NCI-H345 treated with DMSO at 0.1 percent for 48 hours (cell line): ENCODE data around the gene THNSL1.

Experiments used
- DNase-seq: peaks from one replicate; lab custom pipeline; 2025; ENCODE audit not compliant: unreplicated experiment; lab: John Stamatoyannopoulos, UW

The THNSL1 gene

GRCh38 chr10:25057886-25058285 lies 41.5 kb downstream of the THNSL1 start:
- DNase-seq = no peak

DNA sequence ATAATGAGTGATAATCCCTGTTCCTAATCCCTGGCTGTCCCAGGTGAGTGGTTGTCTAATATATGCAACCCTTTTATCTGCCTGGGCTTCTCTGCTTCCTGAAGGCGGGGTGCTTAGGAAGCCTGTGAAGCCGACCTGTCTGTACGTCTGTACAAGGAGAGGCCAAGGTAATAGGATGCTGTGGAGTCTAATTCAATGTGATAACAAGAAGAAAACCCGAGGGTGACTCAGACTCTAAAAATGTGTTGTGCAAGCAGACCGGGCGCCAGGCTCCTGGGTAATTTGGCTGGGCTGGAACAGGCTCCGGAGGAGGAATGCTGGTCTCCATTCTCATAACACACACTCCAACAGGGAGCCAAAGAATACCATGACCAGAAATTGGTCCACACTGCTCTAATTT lies 43.6 kb downstream of the THNSL1 start:
- DNase-seq = no peak

GRCh38 chr10:25061125-25061524 lies 44.7 kb downstream of the THNSL1 start:
- no peak for DNase-seq

DNA sequence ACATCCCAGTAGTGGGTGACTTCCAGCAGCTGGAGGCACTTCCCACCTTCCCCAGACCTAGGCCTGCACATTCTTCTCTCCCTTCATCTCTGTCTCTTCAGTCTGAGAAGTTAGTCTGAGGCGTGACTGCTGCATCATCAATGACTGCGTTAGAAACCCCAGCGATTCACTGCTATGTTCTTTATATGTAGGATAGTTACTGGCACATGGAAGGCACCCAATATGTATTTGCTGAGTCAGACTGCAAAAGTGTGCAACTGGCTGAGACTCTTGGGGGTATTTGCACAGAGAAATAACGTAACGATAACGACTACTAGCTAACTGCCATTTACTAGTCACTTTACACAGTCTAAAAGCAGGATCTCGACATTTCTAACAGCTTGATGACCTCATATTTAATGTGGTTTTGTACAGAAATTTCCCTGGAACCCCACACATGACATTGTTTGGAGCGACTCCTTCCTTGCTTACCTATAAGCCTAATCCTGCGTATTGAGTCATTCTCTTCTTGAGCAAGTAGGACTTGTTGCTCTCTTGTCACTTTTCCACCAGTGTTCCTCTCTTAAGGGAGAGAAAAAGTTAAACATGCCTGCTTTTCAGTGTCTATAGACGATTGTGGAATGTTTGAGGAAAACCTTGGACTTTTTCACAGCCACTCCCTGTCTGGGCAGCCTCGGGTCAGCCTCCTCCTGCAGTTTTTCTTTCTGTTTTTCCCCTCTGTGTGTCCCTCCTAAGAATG lies 45.5 kb downstream of the THNSL1 start:
- no peak for DNase-seq

- DNase-seq = no peak
These were observed 46.7 kb downstream of the THNSL1 start for GRCh38 chr10:25063157-25063556.

DNA sequence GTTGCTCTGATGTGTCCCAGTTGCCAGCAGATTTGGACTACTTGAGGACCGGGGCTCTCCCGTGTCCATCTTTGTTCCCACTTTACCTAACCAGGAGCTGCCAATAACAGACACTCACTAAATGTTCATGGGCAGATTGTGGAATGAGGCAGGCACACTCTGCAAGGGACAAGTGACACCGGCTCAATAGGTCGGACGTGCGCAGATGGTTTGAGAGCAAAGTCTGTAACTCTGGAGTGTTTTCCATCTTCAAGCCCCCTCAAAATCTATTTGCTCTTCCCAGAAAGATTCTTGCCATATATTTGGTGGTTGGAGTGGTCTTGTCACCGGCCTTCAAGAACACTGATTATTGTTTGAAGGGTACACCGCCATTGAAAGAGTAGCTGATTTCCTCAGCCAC lies 47.2 kb downstream of the THNSL1 start:
- DNase-seq = no peak

DNA sequence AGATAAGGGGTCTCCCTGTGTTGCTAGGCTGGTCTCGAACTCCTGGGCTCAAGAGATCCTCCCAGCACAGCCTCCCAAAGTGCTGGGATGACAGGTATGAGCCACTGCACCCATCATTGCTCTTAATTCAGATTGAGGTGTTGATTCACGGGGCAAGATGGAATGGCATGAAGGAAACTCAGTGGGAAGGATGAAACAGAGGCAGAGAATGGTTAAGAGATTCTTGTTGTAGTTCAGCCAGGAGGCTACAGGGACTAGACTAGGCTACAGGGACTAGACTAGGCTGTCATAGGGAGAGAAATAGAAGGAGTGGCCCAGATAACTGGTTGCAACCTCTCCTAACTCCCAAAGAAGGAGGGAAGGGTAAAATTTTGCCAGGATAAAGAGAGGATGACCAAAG lies 48.0 kb downstream of the THNSL1 start:
- DNase-seq = no peak

- DNase-seq = no peak
These were observed 49.5 kb downstream of the THNSL1 start for GRCh38 chr10:25065761-25066476.

DNA sequence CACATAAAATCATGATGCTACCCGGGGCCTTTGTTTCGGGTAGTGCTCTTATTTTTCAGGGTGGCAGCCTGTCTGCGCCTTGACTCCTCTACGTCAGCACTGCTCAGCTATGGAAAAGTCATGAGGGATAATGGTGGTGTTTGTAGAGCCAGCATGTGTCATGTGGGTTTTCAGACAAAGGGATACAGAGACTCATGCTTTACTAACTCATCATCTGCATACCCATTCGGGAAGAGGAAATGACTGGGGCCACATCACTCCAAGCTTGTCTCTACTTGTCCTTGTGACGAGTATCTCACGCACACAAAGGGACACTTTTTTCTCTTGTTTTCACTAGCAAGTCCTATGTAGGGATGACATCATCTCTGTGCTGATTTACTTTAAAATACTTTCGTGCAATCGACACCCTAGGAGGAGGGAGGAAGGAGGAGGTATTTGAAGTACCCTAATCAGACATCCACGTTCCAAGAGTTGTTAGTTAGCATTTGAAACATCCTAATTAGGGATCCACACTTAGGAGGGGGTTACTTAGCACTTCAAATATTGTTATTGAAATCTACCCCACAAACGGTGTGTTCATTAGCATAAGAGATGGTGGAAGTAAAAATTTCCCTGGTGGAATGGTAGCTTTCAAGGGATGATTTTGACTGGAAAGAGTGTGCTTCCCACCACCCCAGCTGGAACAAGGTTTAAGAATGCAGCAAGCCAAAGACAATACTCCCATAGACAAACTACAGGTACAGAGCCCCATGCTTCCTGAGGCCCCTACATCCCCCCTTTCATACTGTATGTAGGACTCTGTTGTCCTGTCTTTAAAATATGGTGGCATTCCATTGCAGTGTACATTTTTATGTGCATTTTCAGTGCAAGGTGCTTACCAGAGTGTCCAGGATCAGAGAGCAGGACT lies 52.0 kb downstream of the THNSL1 start:
- DNase-seq = no peak

DNA sequence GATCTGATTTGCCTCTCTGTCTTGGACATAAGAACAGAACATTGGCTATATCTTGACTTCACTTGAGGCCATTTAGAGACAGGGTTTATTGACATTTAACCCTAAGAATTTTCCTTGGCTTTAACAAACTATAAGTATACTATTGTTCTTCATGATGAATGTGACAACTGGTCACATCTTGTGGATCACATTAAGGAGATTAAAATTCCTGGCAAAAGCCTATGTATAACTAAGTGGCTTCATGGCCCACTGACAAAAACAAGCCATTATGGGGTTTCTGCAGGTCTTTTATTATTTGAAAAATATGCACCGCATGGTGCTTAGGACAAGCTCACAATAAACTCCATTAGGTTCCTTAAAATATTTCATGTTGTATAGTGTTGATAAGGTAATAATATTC lies 54.8 kb downstream of the THNSL1 start:
- no peak for DNase-seq

- no peak for DNase-seq
These were observed 56.4 kb downstream of the THNSL1 start for GRCh38 chr10:25072786-25073185.

DNA sequence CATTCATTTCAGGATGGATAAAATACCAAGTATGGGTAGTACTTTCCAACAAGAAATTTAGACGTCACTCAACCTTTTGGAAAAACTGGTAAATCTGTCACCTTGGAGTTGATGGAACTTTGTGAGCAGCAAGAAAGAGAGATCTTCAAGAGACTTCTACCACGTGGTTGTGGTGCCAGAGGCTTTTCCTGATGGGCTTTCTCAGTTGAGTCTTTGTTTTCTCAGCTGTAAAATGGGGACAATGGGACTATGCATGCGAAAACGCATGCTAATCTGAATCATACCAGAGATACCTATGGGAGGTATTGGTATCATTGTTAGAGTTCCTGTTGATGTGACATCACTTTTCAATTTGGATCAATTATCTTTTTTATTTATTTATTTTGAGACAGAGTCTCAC lies 59.4 kb downstream of the THNSL1 start:
- no peak for DNase-seq
